Naive thymus-derived CD4-positive, alpha-beta T cell (primary cell): ENCODE data around the gene USP8. TPM values are rescaled to one million over a fixed set of nuclear protein-coding genes. Genes with fewer than 3 reads are reported as not detected.
"Not testable (repeated sequence)": the region's sequence is repeated elsewhere in the genome, so short reads cannot be mapped to it uniquely, and the experiment has no call there.

Source experiments
- ATAC-seq: fragments of 150-1000 bp; cut with Tn5 transposase; 2 replicates; pipeline ENCODE4 v1.10.0; 2021; ENCODE audit warnings: mild to moderate bottlenecking, moderate library complexity
- CTCF ChIA-PET: fragments of 350-600 bp; sonication (Branson Sonifier 250); formaldehyde crosslinking; loops from one replicate; lab custom pipeline; 2021; ENCODE audit warnings: antibody characterized with exemption; lab: Charles Lee
- POLR2A ChIA-PET: fragments of 350-600 bp; sonication (Branson Sonifier 250); formaldehyde crosslinking; loops from one replicate; lab custom pipeline; 2021; ENCODE audit warnings: antibody characterized with exemption, inconsistent platforms; lab: Charles Lee
- DNase-seq, 9 donors: peaks; one replicate each; pipeline versions ENCODE4 v3.0.0 to v3.0.0-alpha.2; 2020 to 2022; ENCODE audit warnings: mixed read lengths in 1 of 9
- H3K27ac ChIP-seq: one replicate; pipeline ENCODE4 v1.7.0; 2013; ENCODE audit warnings: mild to moderate bottlenecking, low read depth, low read length, moderate library complexity
- H3K27me3 ChIP-seq, 2 donors: one replicate each; pipeline ENCODE4 v1.7.0; 2013; ENCODE audit warnings: low read length in 2 of 2, mild to moderate bottlenecking in 2 of 2, moderate library complexity in 2 of 2; ENCODE audit not compliant: control insufficient read depth in 2 of 2, insufficient read depth in 2 of 2
- H3K36me3 ChIP-seq, 3 experiments: 1 replicate in 2 of 3; 2 replicates in 1 of 3; pipeline ENCODE4 v1.7.0; 2013; ENCODE audit warnings: low read length in 3 of 3, mild to moderate bottlenecking in 3 of 3, moderate library complexity in 1 of 3; ENCODE audit not compliant: insufficient read depth in 3 of 3, control insufficient read depth in 2 of 3
- H3K4me1 ChIP-seq, 2 donors: one replicate each; pipeline ENCODE4 v1.7.0; 2013; ENCODE audit warnings: low read length in 2 of 2, mild to moderate bottlenecking in 2 of 2, moderate library complexity in 1 of 2; ENCODE audit not compliant: control insufficient read depth in 2 of 2, insufficient read depth in 2 of 2
- H3K4me3 ChIP-seq: 2 replicates; pipeline ENCODE4 v1.7.0; 2013; ENCODE audit warnings: mild to moderate bottlenecking, low read length
- H3K9me3 ChIP-seq, 3 experiments: 1 replicate in 2 of 3; 2 replicates in 1 of 3; pipeline ENCODE4 v1.7.0; 2013; ENCODE audit warnings: low read length in 3 of 3; ENCODE audit not compliant: control insufficient read depth in 2 of 3
- H3K27ac Mint-ChIP-seq, 9 donors: one replicate each; pipeline ENCODE4 v1.8.0; 2020 to 2022; ENCODE audit warnings: mixed read lengths in 9 of 9, mild to moderate bottlenecking in 8 of 9, moderate library complexity in 5 of 9, inconsistent platforms in 2 of 9
- H3K27me3 Mint-ChIP-seq, 5 donors: one replicate each; pipeline ENCODE4 v1.8.0; 2021 to 2022; ENCODE audit warnings: mixed read lengths in 5 of 5, mild to moderate bottlenecking in 1 of 5
- H3K36me3 Mint-ChIP-seq, 5 donors: one replicate each; pipeline ENCODE4 v1.8.0; 2020 to 2022; ENCODE audit warnings: mixed read lengths in 5 of 5, mild to moderate bottlenecking in 3 of 5, inconsistent platforms in 1 of 5
- H3K4me1 Mint-ChIP-seq, 7 donors: one replicate each; pipeline ENCODE4 v1.8.0; 2020 to 2022; ENCODE audit warnings: mixed read lengths in 7 of 7, mild to moderate bottlenecking in 3 of 7, inconsistent platforms in 1 of 7
- H3K4me3 Mint-ChIP-seq, 10 donors: one replicate each; pipeline ENCODE4 v1.8.0; 2020 to 2022; ENCODE audit warnings: mild to moderate bottlenecking in 10 of 10, mixed read lengths in 10 of 10, moderate library complexity in 6 of 10, inconsistent platforms in 2 of 10
- H3K9me3 Mint-ChIP-seq, 11 donors: one replicate each; pipeline ENCODE4 v1.8.0; 2020 to 2022; ENCODE audit warnings: mixed read lengths in 11 of 11, mild to moderate bottlenecking in 4 of 11, inconsistent platforms in 1 of 11, moderate library complexity in 1 of 11
- intact Hi-C, 2 donors: fragments of 100-400 bp; cut with micrococcal nuclease; formaldehyde crosslinking; loops; one replicate each; pipeline ENCODE4 v1.15.1; 2023
- polyA plus RNA-seq, 2 donors: library from polyadenylated mRNA; unstranded; fragments of 300-500 nt; fragmentation: Illumina TruSeq; gene quantifications; one replicate each; pipeline ENCODE4 v1.2.3, GENCODE V29; 2021
- total RNA-seq, 6 experiments: library from RNA in 5 of 6; stranded (reverse) in 5 of 6; gene quantifications; 1 replicate in 5 of 6; 2 replicates in 1 of 6; pipeline ENCODE4 v1.2.3 and lab custom pipeline; 2021 to 2026

Gene USP8
- total and polyA plus RNA-seq, 7 experiments from 2014 or later = 34.7 to 61.8 (median 56.2) TPM

GRCh38 chr15:50382408-50382807, 41.8 kb upstream of the USP8 start:
- H3K27ac Mint-ChIP-seq, POLR2A ChIA-PET, H3K4me3 Mint-ChIP-seq, H3K4me3 ChIP-seq, H3K27me3 Mint-ChIP-seq, H3K27me3 ChIP-seq, H3K4me1 Mint-ChIP-seq, H3K9me3 ChIP-seq, H3K4me1 ChIP-seq, DNase-seq, intact Hi-C loops, H3K27ac ChIP-seq, H3K36me3 ChIP-seq, ATAC-seq, H3K9me3 Mint-ChIP-seq, CTCF ChIA-PET: not testable (repeated sequence)
- peaks cover 0 to 13% (median 6%) of the 10 kb centered on the region in 5 donors for H3K36me3 Mint-ChIP-seq

- Mint-ChIP-seq H3K9me3 (peaks cover 0 to 1% (median 0%) of the 10 kb centered on the region in 11 donors), H3K27me3 (peaks cover 0 to 3% (median 0%) of the 10 kb centered on the region in 5 donors), H3K4me1 (peaks cover 0 to 5% (median 0%) of the 10 kb centered on the region in 7 donors), H3K27ac (no peak overlapping the region), H3K4me3 (no peak overlapping the region), H3K36me3 (no peaks in the 10 kb centered on the region)
- POLR2A ChIA-PET = interaction anchor here (0.6 kb wide), 1 partner anchor 9 kb away, joined by 3 read pairs; no protein-coding TSS in a partner anchor
- Histone ChIP-seq H3K27ac (no peak overlapping the region), H3K4me3 (no peak overlapping the region), H3K9me3 (no peaks in the 10 kb centered on the region), H3K27me3 (no peaks in the 10 kb centered on the region), H3K4me1 (no peaks in the 10 kb centered on the region), H3K36me3 (no peaks in the 10 kb centered on the region)
- CTCF ChIA-PET = interaction anchor here (0.7 kb wide), 1 partner anchor 80 kb away, joined by 3 read pairs; no protein-coding TSS in a partner anchor
- intact Hi-C loops = no loop called here
- DNase-seq (no peak), ATAC-seq (peak; percentile 66)
Observed at GRCh38 chr15:50390554-50391264, 33.5 kb upstream of the USP8 start.

DNA sequence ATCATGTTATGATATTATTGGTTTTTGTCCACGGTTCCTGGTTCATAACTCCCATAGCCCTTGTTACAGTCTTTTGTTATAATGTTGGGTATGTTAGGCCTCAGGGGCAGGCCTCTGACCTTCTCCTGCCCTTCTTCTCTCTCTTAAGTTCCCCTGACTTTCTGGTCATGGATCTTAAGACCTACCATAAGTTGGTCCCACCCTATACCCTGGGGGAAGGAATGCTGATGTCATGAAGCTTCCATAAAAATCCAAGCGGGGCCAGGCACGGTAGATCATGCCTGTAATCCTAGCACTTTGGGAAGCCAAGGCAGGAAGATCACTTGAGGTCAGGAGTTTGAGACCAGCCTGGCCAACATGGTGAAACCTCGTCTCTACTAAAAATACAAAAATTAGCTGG, 32.6 kb upstream of the USP8 start:
- H3K4me1 ChIP-seq, H3K4me3 Mint-ChIP-seq, H3K36me3 ChIP-seq, H3K4me3 ChIP-seq, ATAC-seq, POLR2A ChIA-PET, H3K27ac Mint-ChIP-seq, H3K9me3 ChIP-seq, H3K9me3 Mint-ChIP-seq, H3K27me3 ChIP-seq, CTCF ChIA-PET, H3K27me3 Mint-ChIP-seq, H3K27ac ChIP-seq, DNase-seq, intact Hi-C loops, H3K36me3 Mint-ChIP-seq, H3K4me1 Mint-ChIP-seq: not testable (repeated sequence)

DNA sequence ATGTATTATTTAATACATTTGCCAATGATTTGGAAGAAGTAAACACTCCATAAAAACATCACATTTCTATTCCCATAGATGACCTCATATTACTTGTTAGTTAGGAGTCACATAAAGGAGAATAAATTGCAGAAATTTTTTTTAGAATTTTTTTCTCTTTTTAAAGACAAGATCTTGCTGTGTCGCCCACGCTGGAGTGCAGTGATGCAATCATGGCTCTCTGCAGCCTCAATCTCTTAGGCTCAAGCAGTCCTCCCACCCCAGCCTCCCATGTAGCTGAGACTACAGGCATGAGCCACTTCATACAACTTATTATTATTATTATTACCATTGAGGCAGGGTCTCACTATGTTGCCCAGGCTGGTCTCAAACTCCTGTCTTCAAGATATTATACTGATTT, 12.3 kb upstream of the USP8 start:
- intact Hi-C loops = no loop called here
- H3K4me1 Mint-ChIP-seq = no peaks in the 10 kb centered on the region
- no peaks in the 10 kb centered on the region for H3K36me3 Mint-ChIP-seq
- Histone ChIP-seq H3K4me3 (no peak overlapping the region), H3K27me3 (no peaks in the 10 kb centered on the region), H3K4me1 (no peaks in the 10 kb centered on the region), H3K9me3 (no peaks in the 10 kb centered on the region), H3K36me3 (no peaks in the 10 kb centered on the region), H3K27ac (no peak overlapping the region)
- POLR2A ChIA-PET = interaction anchor here (0.6 to 2.1 kb wide), 2 partner anchors 12 to 305 kb away, joined by 3 to 7 read pairs; partner anchors contain the start of gene USP8
- peaks cover 5 to 12% (median 6%) of the 10 kb centered on the region in 5 donors for H3K27me3 Mint-ChIP-seq
- DNase-seq = no peak
- CTCF ChIA-PET = interaction anchor here (0.6 kb wide), 1 partner anchor 1642 kb away, joined by 3 read pairs; no protein-coding TSS in a partner anchor
- H3K4me3 Mint-ChIP-seq = no peak overlapping the region
- ATAC-seq = no peak
- H3K9me3 Mint-ChIP-seq = peaks cover 0 to 2% (median 0%) of the 10 kb centered on the region in 11 donors
- no peak overlapping the region for H3K27ac Mint-ChIP-seq

- Mint-ChIP-seq H3K36me3 (no peaks in the 10 kb centered on the region), H3K27me3 (peaks cover 0 to 5% (median 0%) of the 10 kb centered on the region in 5 donors), H3K9me3 (peaks cover 0 to 2% (median 0%) of the 10 kb centered on the region in 11 donors), H3K4me3 (no peak overlapping the region), H3K27ac (peak overlapping the region in 1 of 9 donors; percentile 54), H3K4me1 (no peaks in the 10 kb centered on the region)
- ChIA-PET POLR2A (interaction anchor here (0.7 kb wide), 1 partner anchor 1827 kb away, joined by 3 read pairs; no protein-coding TSS in a partner anchor), CTCF (no interaction called here)
- Histone ChIP-seq H3K4me3 (no peak overlapping the region), H3K9me3 (no peaks in the 10 kb centered on the region), H3K36me3 (no peaks in the 10 kb centered on the region), H3K27ac (no peak overlapping the region), H3K27me3 (no peaks in the 10 kb centered on the region), H3K4me1 (no peaks in the 10 kb centered on the region)
- DNase-seq (no peak), ATAC-seq (no peak)
- intact Hi-C loops = no loop called here
Observed at GRCh38 chr15:50414624-50415023, 9.6 kb upstream of the USP8 start.

- intact Hi-C loops = no loop called here
- Mint-ChIP-seq H3K4me3 (no peak overlapping the region), H3K4me1 (no peaks in the 10 kb centered on the region), H3K27me3 (peaks cover 0 to 2% (median 0%) of the 10 kb centered on the region in 5 donors), H3K9me3 (peaks cover 0 to 2% (median 0%) of the 10 kb centered on the region in 11 donors), H3K36me3 (no peaks in the 10 kb centered on the region), H3K27ac (no peak overlapping the region)
- no peaks in the 10 kb centered on the region for H3K36me3 ChIP-seq
- no peak overlapping the region for H3K27ac ChIP-seq
- H3K4me3 ChIP-seq = no peak overlapping the region
- CTCF ChIA-PET = interaction anchor here (0.6 to 0.7 kb wide), 2 partner anchors 8 to 14 kb away, joined by 3 read pairs; no protein-coding TSS in a partner anchor
- no peaks in the 10 kb centered on the region for H3K4me1 ChIP-seq
- DNase-seq = no peak
- no peaks in the 10 kb centered on the region for H3K9me3 ChIP-seq
- POLR2A ChIA-PET = interaction anchor here (0.7 to 1.4 kb wide), 5 partner anchors 8 to 62 kb away, joined by 3 to 5 read pairs (median 4); partner anchors contain the start of genes GABPB1 and USP8
- no peak for ATAC-seq
- H3K27me3 ChIP-seq = no peaks in the 10 kb centered on the region
Observed at GRCh38 chr15:50415752-50416404, 8.3 kb upstream of the USP8 start.
